PFSK-1 (cell line): ENCODE results near the gene GRK4.

Experiments
- FOXP2 ChIP-seq: optimal IDR thresholded peaks from 2 replicates; pipeline ENCODE3; 2011; ENCODE audit warnings: borderline replicate concordance, control low read depth, inconsistent platforms; ENCODE audit not compliant: insufficient read depth; ENCODE audit errors: extremely low read length, extremely low read depth
- POLR2AphosphoS5 ChIP-seq: IDR thresholded peaks from 2 replicates; pipeline ENCODE4 v1.6.1; 2012; ENCODE audit warnings: low read depth, mild to moderate bottlenecking, control low read depth, low read length, moderate library complexity
- SIN3A ChIP-seq: IDR thresholded peaks from 2 replicates; pipeline ENCODE4 v1.6.1; 2012; ENCODE audit warnings: mild to moderate bottlenecking, low read length, moderate library complexity, borderline replicate concordance; ENCODE audit not compliant: insufficient read depth
- TAF1 ChIP-seq: IDR thresholded peaks from 2 replicates; pipeline ENCODE4 v1.6.1; 2012; ENCODE audit warnings: low read length, control low read depth, borderline replicate concordance; ENCODE audit not compliant: insufficient read depth
- TF ChIP-seq, protein P1 (sequence below), 2 experiments: IDR thresholded peaks; 2 replicates each; pipeline versions ENCODE4 v1.6.1 to v1.8.0; 2011 to 2012; ENCODE audit warnings: low read depth in 2 of 2, low read length in 2 of 2, control low read depth in 1 of 2, inconsistent platforms in 1 of 2, mild to moderate bottlenecking in 1 of 2, moderate library complexity in 1 of 2; ENCODE audit not compliant: insufficient read depth in 1 of 2

DNA sequence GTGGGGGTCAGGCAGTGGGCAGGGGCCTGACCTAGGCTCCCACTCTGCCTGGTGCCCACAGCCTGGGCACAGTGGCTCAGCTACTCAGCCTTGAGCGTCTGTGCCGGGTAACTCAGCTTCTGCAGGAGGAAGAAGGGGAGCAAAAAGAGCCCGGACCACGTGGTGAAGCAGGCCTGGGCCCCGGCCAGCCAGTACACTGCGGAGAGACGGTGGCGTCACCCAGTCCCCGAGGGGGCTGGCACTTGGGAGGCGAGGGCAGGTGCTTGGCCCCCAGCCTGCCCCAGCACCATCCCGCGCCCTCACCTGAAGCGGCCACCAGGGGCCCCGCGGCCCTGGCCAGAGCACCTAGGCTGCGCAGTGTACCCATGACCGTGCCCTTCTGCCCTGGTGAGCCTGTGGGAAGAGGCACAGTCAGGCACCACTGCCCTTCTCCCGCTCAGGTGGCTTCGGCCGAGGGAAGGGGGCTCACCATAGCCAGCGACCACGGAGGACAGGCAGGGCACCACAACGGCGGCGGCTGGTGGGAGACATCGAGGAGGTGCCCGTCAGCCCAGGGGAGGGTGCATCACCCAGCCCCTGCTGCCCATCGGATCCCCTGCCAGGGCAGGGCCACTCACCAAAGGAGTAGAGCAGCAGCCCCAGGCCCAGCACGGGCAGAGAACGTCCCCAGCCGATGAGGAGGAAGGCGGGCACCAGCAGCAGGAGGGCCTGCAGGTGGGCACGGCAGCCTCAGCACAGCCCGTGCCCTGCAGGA lies 32.4 kb upstream of the GRK4 start:
- TF ChIP-seq POLR2AphosphoS5, result no peak
- TF ChIP-seq, protein P1, sequence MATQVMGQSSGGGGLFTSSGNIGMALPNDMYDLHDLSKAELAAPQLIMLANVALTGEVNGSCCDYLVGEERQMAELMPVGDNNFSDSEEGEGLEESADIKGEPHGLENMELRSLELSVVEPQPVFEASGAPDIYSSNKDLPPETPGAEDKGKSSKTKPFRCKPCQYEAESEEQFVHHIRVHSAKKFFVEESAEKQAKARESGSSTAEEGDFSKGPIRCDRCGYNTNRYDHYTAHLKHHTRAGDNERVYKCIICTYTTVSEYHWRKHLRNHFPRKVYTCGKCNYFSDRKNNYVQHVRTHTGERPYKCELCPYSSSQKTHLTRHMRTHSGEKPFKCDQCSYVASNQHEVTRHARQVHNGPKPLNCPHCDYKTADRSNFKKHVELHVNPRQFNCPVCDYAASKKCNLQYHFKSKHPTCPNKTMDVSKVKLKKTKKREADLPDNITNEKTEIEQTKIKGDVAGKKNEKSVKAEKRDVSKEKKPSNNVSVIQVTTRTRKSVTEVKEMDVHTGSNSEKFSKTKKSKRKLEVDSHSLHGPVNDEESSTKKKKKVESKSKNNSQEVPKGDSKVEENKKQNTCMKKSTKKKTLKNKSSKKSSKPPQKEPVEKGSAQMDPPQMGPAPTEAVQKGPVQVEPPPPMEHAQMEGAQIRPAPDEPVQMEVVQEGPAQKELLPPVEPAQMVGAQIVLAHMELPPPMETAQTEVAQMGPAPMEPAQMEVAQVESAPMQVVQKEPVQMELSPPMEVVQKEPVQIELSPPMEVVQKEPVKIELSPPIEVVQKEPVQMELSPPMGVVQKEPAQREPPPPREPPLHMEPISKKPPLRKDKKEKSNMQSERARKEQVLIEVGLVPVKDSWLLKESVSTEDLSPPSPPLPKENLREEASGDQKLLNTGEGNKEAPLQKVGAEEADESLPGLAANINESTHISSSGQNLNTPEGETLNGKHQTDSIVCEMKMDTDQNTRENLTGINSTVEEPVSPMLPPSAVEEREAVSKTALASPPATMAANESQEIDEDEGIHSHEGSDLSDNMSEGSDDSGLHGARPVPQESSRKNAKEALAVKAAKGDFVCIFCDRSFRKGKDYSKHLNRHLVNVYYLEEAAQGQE (IDR thresholded peaks at IDR 0.05; ENCODE audit: insufficient read depth in 1 of 2, low read depth in 2 of 2, low read length in 2 of 2), result no peak
- TF ChIP-seq TAF1, result no peak
- TF ChIP-seq SIN3A, result no peak
- TF ChIP-seq FOXP2, result no peak
